GM12891 (cell line): ENCODE results near the gene DCAF8L2.

ENCODE experiments used
- DNase-seq: peaks from one replicate; pipeline ENCODE4 v3.0.0; 2011; ENCODE audit warnings: low spot score; ENCODE audit not compliant: insufficient read length
- FAIRE-seq: peaks from 2 replicates; lab custom pipeline; 2011; peaks lifted over from hg19 to GRCh38; lab: Jason Lieb, UNC
- PAX5 ChIP-seq: IDR thresholded peaks from 2 replicates; pipeline ENCODE4 v1.6.1; 2011; ENCODE audit warnings: low read length, moderate library complexity, mild to moderate bottlenecking; ENCODE audit not compliant: insufficient read depth, severe bottlenecking
- POLR2A ChIP-seq: IDR thresholded peaks from 2 replicates; pipeline ENCODE4 v1.6.1; 2011; ENCODE audit warnings: low read depth, low read length, control low read depth
- POLR2AphosphoS5 ChIP-seq: IDR thresholded peaks from 2 replicates; pipeline ENCODE4 v1.6.1; 2011; ENCODE audit warnings: low read depth, low read length, control low read depth
- POU2F2 ChIP-seq: IDR thresholded peaks from 2 replicates; pipeline ENCODE4 v1.6.1; 2011; ENCODE audit warnings: low read depth, mild to moderate bottlenecking, control low read depth, low read length, moderate library complexity
- SPI1 ChIP-seq: IDR thresholded peaks from 2 replicates; pipeline ENCODE4 v1.6.1; 2011; ENCODE audit warnings: low read depth, low read length, control low read depth
- TAF1 ChIP-seq: IDR thresholded peaks from 2 replicates; pipeline ENCODE4 v1.6.1; 2011; ENCODE audit warnings: low read depth, low read length, control low read depth

Gene DCAF8L2

GRCh38 chrX:27599928-27600327, 9.8 kb downstream of the DCAF8L2 start:
- DNase-seq (no peak), FAIRE-seq (no peak)
- TF ChIP-seq SPI1 (no peak), PAX5 (no peak), POU2F2 (no peak), TAF1 (no peak), POLR2A (no peak), POLR2AphosphoS5 (no peak)

- DNase-seq: no peak
- no peak for TF ChIP-seq POLR2AphosphoS5
- no peak for TF ChIP-seq POLR2A
- no peak for TF ChIP-seq PAX5
- no peak for TF ChIP-seq TAF1
- TF ChIP-seq SPI1: no peak
- TF ChIP-seq POU2F2: no peak
- no peak for FAIRE-seq
Measured at GRCh38 chrX:27600686-27601085, 10.5 kb downstream of the DCAF8L2 start.

DNA sequence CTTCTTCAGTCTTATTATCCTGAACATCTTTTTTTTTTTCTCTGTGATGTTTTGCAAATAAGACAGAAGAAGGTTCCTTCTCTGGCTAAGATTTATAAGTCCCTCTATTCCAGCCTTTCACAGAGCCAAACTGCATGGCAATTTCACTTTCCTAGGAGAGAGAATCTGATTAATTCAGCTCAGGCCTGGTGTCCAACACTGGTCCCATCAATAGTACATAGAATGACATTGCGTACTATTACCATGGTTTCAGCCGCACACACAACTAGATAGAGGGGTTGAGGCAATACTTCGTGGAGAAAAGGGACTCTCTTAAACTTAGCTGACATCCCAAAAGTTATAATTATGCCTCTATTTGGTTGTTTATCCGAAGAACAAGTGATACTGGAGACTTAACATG, 18.5 kb downstream of the DCAF8L2 start:
- no peak for FAIRE-seq
- TF ChIP-seq POLR2AphosphoS5: no peak
- no peak for TF ChIP-seq TAF1
- no peak for TF ChIP-seq PAX5
- no peak for TF ChIP-seq SPI1
- no peak for TF ChIP-seq POU2F2
- no peak for TF ChIP-seq POLR2A
- DNase-seq: no peak

DNA sequence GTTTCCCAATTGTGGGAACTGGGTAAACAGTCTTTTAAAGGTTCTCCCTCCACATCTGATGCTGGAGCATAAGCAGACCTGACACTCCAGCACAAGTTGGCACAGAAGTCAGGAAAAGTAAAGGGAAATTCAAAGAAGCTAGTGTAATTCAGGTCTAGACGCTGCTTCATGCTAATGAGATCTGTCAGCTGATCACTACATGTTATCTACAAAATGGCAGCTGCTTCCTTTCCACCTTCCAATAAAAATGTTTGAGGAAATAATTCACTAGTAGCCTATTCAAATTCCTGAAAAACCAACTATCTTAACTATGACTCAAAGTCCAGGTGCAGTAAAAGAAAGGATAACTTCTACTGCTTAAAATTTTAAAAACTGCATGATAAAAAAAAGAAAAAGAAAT, 29.3 kb downstream of the DCAF8L2 start:
- TF ChIP-seq TAF1 (no peak), SPI1 (no peak), POU2F2 (no peak), PAX5 (no peak), POLR2AphosphoS5 (no peak), POLR2A (no peak)
- FAIRE-seq: no peak
- no peak for DNase-seq

GRCh38 chrX:27619975-27620374, 29.8 kb downstream of the DCAF8L2 start:
- FAIRE-seq (no peak), DNase-seq (no peak)
- no peak for TF ChIP-seq PAX5
- no peak for TF ChIP-seq POLR2AphosphoS5
- no peak for TF ChIP-seq TAF1
- no peak for TF ChIP-seq SPI1
- TF ChIP-seq POLR2A: no peak
- TF ChIP-seq POU2F2: no peak

DNA sequence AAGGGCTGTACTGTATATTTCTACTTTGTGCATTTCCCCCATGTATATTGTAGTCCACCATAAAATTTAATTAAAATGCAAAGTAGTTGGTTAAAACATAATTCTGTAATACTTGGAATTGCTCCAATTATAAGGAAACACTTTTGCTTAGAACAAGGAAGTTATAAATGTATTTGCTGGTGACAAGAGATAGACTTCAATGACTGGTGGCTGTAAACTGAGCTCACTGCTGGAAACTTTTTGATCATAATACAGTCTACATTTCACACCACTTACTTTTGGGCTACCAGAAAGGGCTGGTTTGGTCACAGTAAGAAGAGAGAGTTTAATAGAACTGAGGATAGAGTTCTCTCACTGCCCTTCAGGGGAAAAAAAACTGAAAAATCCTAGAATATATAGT, 32.7 kb downstream of the DCAF8L2 start:
- no peak for FAIRE-seq

GRCh38 chrX:27626066-27626465, 35.9 kb downstream of the DCAF8L2 start:
- FAIRE-seq (no peak), DNase-seq (no peak)
- TF ChIP-seq POLR2A (no peak), POLR2AphosphoS5 (no peak), SPI1 (no peak), TAF1 (no peak), PAX5 (no peak), POU2F2 (no peak)

More for the DNA sequence above, 32.7 kb downstream of the DCAF8L2 start:
- no peak for DNase-seq
- no peak for TF ChIP-seq PAX5
- TF ChIP-seq POLR2AphosphoS5: no peak
- TF ChIP-seq SPI1: no peak

GRCh38 chrX:27633328-27633727, 43.2 kb downstream of the DCAF8L2 start:
- FAIRE-seq (no peak), DNase-seq (no peak)
- no peak for TF ChIP-seq POLR2AphosphoS5
- no peak for TF ChIP-seq TAF1
- TF ChIP-seq PAX5: no peak
- no peak for TF ChIP-seq SPI1

- TF ChIP-seq TAF1 (no peak), SPI1 (no peak), POLR2A (no peak), PAX5 (no peak), POLR2AphosphoS5 (no peak), POU2F2 (no peak)
- DNase-seq (no peak), FAIRE-seq (no peak)
Measured at GRCh38 chrX:27656581-27656980, 66.4 kb downstream of the DCAF8L2 start.

DNA sequence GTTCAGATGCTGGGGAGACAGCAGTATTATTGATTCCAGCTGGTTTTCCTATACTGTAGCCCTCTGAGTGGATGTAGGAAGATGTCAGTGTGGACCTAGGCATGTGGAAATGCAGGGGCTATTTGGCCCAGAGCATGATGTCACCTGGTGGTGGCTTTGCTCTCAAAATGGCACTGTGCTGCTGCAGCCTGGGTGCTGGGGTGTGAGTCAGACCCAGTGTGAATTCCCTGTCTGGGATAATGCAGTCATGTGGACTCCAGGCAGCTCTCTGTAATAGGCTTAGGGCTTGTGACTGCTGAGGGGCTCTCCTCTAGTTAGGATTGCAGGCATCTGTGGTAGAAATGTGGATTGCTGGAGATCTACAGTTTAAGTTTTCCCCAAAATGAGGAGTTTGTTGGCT, 70.7 kb downstream of the DCAF8L2 start:
- DNase-seq: no peak
- no peak for FAIRE-seq
- no peak for TF ChIP-seq PAX5
- TF ChIP-seq POLR2A: no peak
- TF ChIP-seq POLR2AphosphoS5: no peak
- TF ChIP-seq POU2F2: no peak
- TF ChIP-seq TAF1: no peak
- no peak for TF ChIP-seq SPI1
